A673 (cell line): ENCODE measurements around the gene SOBP. TPM values are rescaled to one million over a fixed set of nuclear protein-coding genes. Genes with fewer than 3 reads are reported as not detected.

Experiments used
- BruUV-seq: library from RNA; stranded (reverse); fragments of 400-500 nt; replicated peaks from 2 replicates; lab custom pipeline; 2021; lab: Mats Ljungman, UMichigan
- CTCF ChIA-PET: fragments of 300-600 bp; sonication (Branson Sonifier 250); formaldehyde crosslinking; loops from one replicate; lab custom pipeline; 2022; ENCODE audit warnings: antibody characterized with exemption; lab: Charles Lee
- POLR2A ChIA-PET: fragments of 300-600 bp; sonication (Branson Sonifier 250); formaldehyde crosslinking; loops from one replicate; lab custom pipeline; 2022; ENCODE audit warnings: antibody characterized with exemption; ENCODE audit not compliant: low non-redundant PET; lab: Charles Lee
- DNase-seq: peaks from one replicate; pipeline ENCODE4 v3.0.0-alpha.2; 2015; ENCODE audit warnings: low spot score
- H3K27ac ChIP-seq: fragments of 200-600 bp; sonication (generic); 2 replicates; pipeline ENCODE4 v1.5.1; 2016; ENCODE audit warnings: mixed run types, low read depth, mild to moderate bottlenecking, mixed read lengths, antibody characterized with exemption, low read length; ENCODE audit not compliant: poor library complexity, severe bottlenecking
- H3K27me3 ChIP-seq: fragments of 200-600 bp; sonication (generic); replicated peaks from 2 replicates; pipeline ENCODE4 v1.6.1; 2017; ENCODE audit warnings: mixed run types, low read depth, mild to moderate bottlenecking, mixed read lengths, antibody characterized with exemption, low read length; ENCODE audit not compliant: insufficient read depth, poor library complexity
- H3K36me3 ChIP-seq: fragments of 200-600 bp; sonication (generic); 2 replicates; pipeline ENCODE4 v1.6.1; 2016; ENCODE audit warnings: mixed run types, mild to moderate bottlenecking, mixed read lengths, antibody characterized with exemption, low read length; ENCODE audit not compliant: insufficient read depth, poor library complexity, severe bottlenecking
- H3K4me1 ChIP-seq: fragments of 200-600 bp; sonication (generic); 2 replicates; pipeline ENCODE4 v1.6.1; 2017; ENCODE audit warnings: mixed run types, mild to moderate bottlenecking, mixed read lengths, antibody characterized with exemption, low read length; ENCODE audit not compliant: insufficient read depth, poor library complexity, severe bottlenecking
- H3K4me3 ChIP-seq: fragments of 200-600 bp; sonication (generic); 2 replicates; pipeline ENCODE4 v1.5.1; 2016; ENCODE audit warnings: low read depth, mixed run types, mild to moderate bottlenecking, mixed read lengths, low read length; ENCODE audit not compliant: poor library complexity, severe bottlenecking
- H3K9me3 ChIP-seq: fragments of 200-600 bp; sonication (generic); 2 replicates; pipeline ENCODE4 v1.6.1; 2016; ENCODE audit warnings: mixed run types, low read depth, mild to moderate bottlenecking, mixed read lengths, antibody characterized with exemption, low read length; ENCODE audit not compliant: poor library complexity, severe bottlenecking
- EZH2 ChIP-seq: fragments of 200-600 bp; sonication (generic); IDR thresholded peaks from 2 replicates; pipeline ENCODE4 v1.6.1; 2017; ENCODE audit warnings: borderline replicate concordance, low read depth, mild to moderate bottlenecking, mixed read lengths, antibody characterized with exemption, low read length; ENCODE audit not compliant: poor library complexity, severe bottlenecking
- intact Hi-C: fragments of 100-400 bp; cut with micrococcal nuclease; formaldehyde crosslinking; loops from one replicate; pipeline ENCODE4 v1.10.0; 2022; ENCODE audit not compliant: unreplicated experiment
- total RNA-seq: library from RNA; stranded (reverse); gene quantifications from 2 replicates; pipeline ENCODE4 v1.2.3, GENCODE V29; 2021
- TF ChIP-seq, protein P1 (sequence below): fragments of 300-800, 200-600 bp; sonication (generic); conservative IDR thresholded peaks from 2 replicates; pipeline ENCODE4 v1.5.1; 2017; ENCODE audit warnings: low read depth, mild to moderate bottlenecking, antibody characterized with exemption, low read length, moderate library complexity, mixed read lengths

Gene SOBP
- total RNA-seq, 1 experiment from 2014 or later = 3.3 TPM

DNA sequence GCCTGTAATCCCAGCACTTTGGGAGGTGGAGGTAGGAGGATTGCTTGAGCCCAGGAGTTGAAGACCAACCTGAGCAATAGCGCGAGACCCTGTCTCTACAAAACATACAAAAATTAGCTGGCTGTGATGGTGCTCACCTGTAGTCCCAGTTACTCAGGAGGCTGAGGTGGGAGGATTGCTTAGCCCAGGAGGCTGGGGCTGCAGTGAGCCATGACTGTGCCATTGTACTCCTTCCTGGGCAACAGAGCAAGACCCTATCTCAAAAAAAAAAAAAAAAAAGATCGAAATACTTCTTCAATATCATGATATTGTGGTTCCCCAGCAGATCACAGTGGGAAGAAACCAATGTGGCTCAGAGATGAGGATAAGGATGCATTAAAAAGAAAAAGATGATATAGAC, 47.6 kb downstream of the SOBP start:
- Histone ChIP-seq H3K27me3 (no peaks in the 10 kb centered on the region), H3K9me3 (no peaks in the 10 kb centered on the region), H3K4me1 (no peaks in the 10 kb centered on the region), H3K27ac (no peak overlapping the region), H3K4me3 (no peak overlapping the region), H3K36me3 (no peaks in the 10 kb centered on the region)
- POLR2A ChIA-PET = no interaction called here
- intact Hi-C loops = no loop called here
- no peak for DNase-seq
- TF ChIP-seq EZH2 = no peak
- TF ChIP-seq, protein P1, sequence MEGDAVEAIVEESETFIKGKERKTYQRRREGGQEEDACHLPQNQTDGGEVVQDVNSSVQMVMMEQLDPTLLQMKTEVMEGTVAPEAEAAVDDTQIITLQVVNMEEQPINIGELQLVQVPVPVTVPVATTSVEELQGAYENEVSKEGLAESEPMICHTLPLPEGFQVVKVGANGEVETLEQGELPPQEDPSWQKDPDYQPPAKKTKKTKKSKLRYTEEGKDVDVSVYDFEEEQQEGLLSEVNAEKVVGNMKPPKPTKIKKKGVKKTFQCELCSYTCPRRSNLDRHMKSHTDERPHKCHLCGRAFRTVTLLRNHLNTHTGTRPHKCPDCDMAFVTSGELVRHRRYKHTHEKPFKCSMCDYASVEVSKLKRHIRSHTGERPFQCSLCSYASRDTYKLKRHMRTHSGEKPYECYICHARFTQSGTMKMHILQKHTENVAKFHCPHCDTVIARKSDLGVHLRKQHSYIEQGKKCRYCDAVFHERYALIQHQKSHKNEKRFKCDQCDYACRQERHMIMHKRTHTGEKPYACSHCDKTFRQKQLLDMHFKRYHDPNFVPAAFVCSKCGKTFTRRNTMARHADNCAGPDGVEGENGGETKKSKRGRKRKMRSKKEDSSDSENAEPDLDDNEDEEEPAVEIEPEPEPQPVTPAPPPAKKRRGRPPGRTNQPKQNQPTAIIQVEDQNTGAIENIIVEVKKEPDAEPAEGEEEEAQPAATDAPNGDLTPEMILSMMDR = no peak
- CTCF ChIA-PET = no interaction called here
- no TSS peak for BruUV-seq

DNA sequence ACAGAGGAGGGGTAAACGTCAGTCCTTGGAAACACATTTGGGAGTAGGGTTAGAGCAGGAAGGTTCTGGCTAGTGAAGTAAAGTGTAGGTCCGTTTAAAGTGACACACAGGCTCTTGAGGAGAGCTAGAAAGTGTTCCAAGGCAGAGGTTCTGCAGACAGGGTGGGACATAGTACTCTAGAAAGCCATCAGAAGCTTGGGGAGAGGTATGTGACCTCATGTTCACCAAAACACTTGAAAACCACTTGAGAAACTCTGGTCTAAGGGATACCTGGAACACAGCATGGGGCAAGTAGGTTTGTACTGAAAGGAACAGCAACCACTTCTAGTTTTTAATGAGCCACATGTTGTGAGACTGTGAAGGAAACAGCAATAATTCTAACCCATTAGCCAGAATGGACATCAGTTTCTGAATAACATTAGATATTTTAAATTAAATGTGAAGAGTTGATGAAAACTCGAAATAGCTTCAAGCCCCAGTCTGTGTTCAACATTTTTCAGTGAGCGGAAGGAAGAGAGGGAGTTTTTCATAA, 49.0 kb downstream of the SOBP start:
- no peaks in the 10 kb centered on the region for H3K9me3 ChIP-seq
- CTCF ChIA-PET = no interaction called here
- H3K36me3 ChIP-seq = no peaks in the 10 kb centered on the region
- H3K4me3 ChIP-seq = no peak overlapping the region
- TF ChIP-seq, protein P1 = no peak
- no peak for TF ChIP-seq EZH2
- H3K27ac ChIP-seq = no peak overlapping the region
- H3K27me3 ChIP-seq = no peaks in the 10 kb centered on the region
- intact Hi-C loops = no loop called here
- POLR2A ChIA-PET = no interaction called here
- DNase-seq = no peak
- no TSS peak for BruUV-seq
- H3K4me1 ChIP-seq = no peaks in the 10 kb centered on the region

DNA sequence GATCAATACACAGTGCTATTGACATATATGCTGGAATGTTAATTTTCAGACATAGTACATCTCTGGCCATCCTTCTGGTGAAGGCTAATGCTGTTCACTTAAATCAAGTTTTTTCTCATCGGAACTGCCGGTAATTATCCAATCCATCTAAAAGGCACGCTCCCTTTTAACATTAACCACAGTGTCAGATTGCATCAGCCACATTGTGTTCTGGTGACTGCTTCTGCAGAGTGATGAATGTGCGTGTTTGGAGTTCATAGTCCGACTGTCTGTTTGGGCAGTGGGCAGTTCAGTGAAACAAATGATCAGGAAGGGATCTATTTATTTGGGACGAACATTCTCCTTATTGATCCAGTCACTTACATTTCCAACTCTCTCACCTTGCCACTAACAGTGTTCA, 49.5 kb downstream of the SOBP start:
- no peak overlapping the region for H3K27ac ChIP-seq

More for the DNA sequence above, 49.5 kb downstream of the SOBP start:
- DNase-seq = no peak
- intact Hi-C loops = no loop called here
- Histone ChIP-seq H3K4me3 (no peak overlapping the region), H3K4me1 (no peaks in the 10 kb centered on the region), H3K27me3 (no peaks in the 10 kb centered on the region), H3K9me3 (no peaks in the 10 kb centered on the region), H3K36me3 (no peaks in the 10 kb centered on the region)
- CTCF ChIA-PET = no interaction called here
- no TSS peak for BruUV-seq
- no peak for TF ChIP-seq EZH2
- TF ChIP-seq, protein P1 = no peak
- POLR2A ChIA-PET = no interaction called here
